Left colon (tissue), 2 donors: ENCODE data around the gene MAN2A1. TPM values are rescaled to one million over a fixed set of nuclear protein-coding genes. Genes with fewer than 3 reads are reported as not detected.

ENCODE experiments used
- ATAC-seq: fragments of 200-7000 bp; cut with Tn5 transposase; one replicate; pipeline ENCODE4 v1.9.1; 2020; ENCODE audit warnings: mild to moderate bottlenecking, moderate library complexity
- DNase-seq, 2 donors: peaks; one replicate each; pipeline ENCODE4 v3.0.0-alpha.2; 2020
- intact Hi-C, 2 donors: fragments of 100-400 bp; cut with DNase I in 1 of 2; cut with micrococcal nuclease in 1 of 2; formaldehyde crosslinking; loops; one replicate each; pipeline versions ENCODE4 v1.11.2 to v1.14.0; 2022; cut with DNase I, micrococcal nuclease
- total RNA-seq, 2 donors: library from RNA; stranded (reverse); fragmentation: NEBNext Ultra II Directional; extraction: Animal tissue kit (Norgen Biotek cat#: 25700); gene quantifications; one replicate each; pipeline ENCODE4 v1.2.1, GENCODE V29; 2021
- donor health status: DM: no; HTN: no; CAD: no.
- donor health status: DM: yes; HTN: yes; CAD: no.

MAN2A1 gene
- total RNA-seq, 2 donors from 2014 or later = 89.5 to 106 TPM

GRCh38 chr5:109914906-109915305, 225.2 kb downstream of the MAN2A1 start:
- DNase-seq = no peak
- no peak for ATAC-seq
- intact Hi-C loops = no loop called here

GRCh38 chr5:109916481-109917153, 226.9 kb downstream of the MAN2A1 start:
- no peak for ATAC-seq
- intact Hi-C loops = no loop called here

More at GRCh38 chr5:109916481-109917153, 226.9 kb downstream of the MAN2A1 start:
- DNase-seq = no peak
